ENCODE data around the gene ACTR5.

The ACTR5 gene

DNA sequence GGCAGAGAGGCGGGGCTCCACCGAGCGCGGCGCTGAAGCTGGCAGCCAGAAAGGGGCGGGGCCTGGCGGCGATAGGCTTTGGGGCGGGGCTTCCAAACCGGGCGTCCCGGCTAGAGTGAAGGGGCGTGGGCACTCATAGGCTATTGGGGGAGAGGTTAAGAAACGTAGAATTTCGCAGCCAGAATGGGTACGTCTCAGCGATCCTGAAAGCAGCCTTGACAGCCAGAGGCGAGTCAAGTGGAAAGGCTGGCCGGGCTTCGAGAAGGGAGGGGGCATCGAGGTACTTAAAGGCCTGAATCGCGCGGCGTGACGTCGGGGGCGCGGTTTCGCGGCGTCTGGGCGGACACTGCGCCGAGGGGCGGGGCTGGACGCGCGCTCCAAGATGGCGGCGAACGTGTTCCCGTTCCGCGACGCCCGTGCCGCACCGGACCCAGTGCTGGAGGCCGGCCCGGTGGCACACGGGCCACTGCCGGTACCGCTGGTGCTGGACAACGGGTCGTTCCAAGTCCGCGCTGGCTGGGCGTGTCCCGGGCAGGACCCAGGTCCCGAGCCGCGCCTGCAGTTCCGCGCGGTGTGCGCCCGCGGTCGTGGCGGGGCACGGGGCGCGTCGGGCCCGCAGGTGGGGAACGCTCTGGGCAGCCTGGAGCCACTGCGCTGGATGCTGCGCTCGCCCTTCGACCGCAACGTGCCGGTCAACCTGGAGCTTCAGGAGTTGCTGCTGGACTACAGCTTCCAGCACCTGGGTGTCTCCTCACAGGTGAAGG lies at the start of gene ACTR5:
Gene ACTR5, plus strand, starts transcription at position 364 of the 764 bp plus-strand sequence. Its CDS starts 19 bp downstream, at position 383.
- DNase-seq: peak; percentile 94 to 99 (median 95)

DNA sequence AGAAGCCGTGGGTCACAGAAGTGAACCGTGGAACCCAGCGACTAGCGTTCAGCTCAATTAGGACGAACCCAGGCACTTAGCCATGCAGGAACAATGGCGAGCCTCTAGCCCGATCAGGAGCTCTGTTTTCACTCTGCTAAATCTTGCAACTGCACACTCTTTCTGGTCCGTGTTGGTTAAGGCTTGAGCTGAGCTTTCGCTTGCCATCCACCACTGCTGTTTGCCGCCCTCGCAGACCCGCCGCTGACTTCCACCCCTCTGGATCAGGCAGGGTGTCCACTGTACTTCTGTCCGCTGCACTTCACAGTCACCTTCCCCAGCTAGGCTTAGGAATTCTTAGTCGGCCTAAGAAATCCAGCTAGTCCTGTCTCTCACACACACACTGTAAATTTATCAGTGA lies 49.7 kb upstream of the ACTR5 start:
- DNase-seq: no peak

DNA sequence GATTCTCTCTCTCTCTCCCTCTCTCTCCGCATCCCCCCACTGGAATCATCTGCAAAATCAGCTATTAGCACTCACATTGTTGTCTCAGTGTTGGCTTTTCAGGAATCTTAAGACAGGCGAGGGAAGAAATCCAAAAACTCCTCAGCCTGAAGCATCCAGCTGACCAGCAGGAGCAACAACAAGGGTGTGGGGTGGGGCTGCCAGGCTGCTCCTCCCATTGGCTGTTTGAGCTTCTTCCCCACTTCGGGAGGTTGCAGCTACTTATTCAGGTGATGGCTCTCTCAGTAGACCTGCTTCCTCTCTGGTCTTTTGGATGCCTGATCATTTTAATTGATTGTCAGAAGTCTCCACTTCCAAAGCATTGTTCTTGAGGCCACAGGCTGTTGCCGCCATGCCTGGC lies 48.1 kb upstream of the ACTR5 start:
- DNase-seq: no peak

DNA sequence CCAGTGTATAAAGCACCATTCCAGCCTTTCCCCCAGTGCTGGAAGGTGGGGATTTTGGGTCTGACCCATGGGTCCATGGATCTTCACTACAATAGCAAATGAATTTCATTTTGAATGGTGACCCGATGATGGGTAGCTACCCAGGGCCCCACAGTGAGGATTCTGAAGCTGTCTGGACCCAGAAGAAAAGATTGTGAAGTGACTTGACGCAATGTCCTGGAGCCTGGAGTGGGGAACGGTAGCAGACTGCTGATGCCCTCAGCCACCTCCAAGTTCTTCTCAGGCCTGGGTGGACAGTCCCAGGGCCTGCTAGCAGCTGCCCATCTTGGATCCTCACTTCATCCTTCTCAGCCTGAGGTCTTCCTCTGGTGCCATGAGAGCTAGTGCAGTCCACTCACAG lies 47.3 kb upstream of the ACTR5 start:
- no peak for DNase-seq

DNA sequence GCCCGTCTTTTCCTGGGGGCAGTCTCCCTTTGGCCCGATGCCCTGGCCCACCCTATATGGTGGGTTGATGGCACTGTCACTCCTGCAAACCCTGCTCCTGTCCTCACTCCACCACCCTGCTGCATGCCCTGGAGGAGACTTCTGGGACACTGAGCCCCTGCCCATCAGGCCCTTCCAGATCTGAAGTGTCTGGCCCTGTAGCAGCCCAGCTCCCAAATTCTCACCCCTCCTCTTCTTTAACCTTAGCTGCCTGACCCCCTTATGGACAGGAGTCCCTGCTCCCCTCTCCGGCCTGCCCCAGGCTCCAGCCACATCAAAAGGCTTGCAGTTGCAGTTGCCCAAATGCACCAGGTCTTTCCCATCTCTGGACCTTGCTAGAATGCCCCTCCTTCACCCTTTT lies 44.7 kb upstream of the ACTR5 start:
- no peak for DNase-seq

DNA sequence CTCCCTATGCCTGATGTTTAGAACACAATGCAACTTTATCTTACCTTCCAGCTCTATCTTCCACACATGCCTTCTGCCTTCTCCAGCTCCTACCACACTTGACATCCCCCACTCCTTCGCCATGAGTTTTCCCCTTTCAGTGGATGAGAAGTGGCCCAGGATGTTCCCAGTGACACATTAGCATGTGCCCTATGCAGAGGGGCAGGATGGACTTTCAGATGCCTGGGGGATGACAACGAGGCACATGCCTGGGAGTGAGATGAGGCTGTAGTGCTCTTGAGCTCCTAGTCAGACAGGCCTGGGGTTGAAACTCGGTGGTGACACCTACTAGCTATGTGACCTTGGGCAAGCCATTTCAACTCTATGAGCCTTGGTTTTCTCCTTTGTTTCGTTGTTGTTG lies 44.1 kb upstream of the ACTR5 start:
- no peak for DNase-seq

DNA sequence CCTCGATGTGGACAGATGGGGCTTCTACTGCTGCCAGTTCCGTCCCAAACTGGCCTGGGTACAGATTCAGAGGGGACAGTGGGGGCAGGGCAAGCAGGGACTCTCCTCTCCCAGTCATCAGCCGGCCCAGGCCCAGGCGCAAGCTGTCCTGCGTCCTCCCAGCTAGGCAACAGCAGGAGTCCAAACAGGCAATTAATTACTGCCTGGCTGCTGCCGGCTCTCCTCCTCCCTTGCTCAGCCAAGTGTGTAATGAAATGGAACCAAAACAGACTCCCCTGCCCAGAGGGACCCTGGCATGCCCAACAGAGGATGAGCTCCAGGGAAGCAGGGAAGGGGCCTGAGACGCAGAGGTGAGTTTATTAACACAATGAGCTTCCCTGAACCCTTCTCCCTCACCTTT lies 41.8 kb upstream of the ACTR5 start:
- no peak for DNase-seq

DNA sequence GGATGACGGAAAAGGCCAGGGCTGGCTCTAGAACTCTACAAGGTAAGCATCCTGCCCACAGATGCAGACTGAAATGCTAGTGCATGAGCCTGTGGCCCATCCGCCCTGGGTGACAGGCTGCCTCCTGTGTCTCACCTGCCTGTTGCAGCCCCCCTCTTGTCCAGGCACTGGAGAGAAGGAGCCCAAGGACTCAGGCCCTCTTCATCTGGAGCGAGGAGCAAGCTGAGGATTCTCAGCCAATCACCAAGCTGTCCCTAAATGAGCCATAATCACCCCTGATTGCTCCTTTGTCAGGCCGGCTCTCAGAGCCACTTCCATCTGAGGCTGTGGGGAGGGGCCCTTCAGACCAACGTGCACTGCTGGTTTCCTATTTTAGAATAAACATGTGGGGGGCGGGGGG lies 34.0 kb upstream of the ACTR5 start:
- no peak for DNase-seq

DNA sequence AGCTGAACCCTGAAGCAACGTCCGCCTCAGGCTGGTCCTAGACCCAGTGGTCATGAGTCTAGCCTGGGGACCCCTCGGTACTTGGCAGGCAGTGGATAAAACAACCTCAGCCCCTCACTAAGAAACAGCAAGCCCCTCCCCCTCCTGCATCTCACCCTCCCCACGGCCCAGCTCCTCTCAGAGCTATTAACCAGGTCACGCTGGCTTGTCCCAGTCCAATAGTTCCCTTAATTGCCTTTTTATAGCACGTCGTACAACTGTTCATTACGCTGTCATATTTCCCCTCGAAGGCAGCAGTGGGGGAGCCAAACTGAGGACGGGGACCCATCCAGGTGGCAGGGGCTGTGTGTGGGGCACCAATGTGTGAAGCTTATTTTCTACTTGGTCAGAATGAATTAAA lies 32.6 kb upstream of the ACTR5 start:
- no peak for DNase-seq

DNA sequence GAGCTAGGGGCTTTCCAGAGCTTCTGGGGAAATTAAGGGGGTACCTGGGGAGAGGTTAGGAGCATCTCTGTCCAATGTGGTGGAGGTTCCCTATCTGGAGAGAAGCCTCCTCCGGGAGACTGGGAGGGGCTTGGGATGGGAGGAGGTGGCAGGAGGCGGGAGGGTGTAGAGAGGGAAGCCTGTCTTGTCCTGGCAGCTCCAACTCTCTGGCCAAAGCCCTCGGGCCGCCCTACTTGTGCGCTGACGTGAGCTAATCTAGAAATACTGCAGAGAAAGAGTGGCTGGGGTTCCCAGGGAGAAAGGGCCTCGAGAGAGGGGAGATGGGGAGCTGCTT lies 25.6 kb upstream of the ACTR5 start:
- no peak for DNase-seq

DNA sequence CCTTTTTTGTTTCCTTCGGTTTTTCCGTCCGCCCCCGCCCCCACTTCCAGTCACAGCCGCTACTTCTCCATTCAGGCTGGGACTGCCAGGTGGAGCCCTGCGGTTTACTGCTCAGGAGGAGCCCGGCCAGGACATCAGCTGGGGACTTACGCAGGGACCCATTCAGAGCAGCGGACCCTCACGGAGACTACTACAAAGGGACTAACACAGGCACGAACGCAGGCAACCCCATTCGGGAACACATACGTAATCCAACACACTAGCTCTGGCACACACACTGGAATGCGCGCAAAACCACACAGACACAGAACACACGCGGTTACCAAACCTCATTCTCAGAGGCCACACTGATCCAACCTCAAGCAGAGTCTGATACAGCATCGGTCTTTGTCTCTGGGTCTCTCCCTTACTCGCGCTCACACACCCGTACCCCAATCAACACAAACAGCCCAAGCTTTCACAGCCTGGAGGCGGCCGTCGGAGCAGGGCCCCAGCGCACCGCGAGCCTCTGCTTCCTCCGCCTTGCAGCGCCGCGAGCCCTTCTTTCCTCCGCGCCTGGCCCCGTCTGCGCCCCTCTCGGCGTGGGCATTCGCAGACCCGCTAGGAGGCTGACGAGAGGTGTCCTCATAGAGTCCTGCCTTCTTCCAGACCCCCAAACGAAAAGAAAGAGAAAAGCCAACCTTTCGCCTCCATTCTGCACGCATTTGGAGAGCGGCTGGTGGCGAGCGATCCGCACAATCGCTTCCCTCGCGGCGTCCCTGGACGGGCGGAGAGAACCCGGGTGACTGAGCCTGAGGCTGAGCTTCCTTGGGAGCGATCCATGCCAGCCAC lies 25.0 kb upstream of the ACTR5 start:
- DNase-seq: no peak

DNA sequence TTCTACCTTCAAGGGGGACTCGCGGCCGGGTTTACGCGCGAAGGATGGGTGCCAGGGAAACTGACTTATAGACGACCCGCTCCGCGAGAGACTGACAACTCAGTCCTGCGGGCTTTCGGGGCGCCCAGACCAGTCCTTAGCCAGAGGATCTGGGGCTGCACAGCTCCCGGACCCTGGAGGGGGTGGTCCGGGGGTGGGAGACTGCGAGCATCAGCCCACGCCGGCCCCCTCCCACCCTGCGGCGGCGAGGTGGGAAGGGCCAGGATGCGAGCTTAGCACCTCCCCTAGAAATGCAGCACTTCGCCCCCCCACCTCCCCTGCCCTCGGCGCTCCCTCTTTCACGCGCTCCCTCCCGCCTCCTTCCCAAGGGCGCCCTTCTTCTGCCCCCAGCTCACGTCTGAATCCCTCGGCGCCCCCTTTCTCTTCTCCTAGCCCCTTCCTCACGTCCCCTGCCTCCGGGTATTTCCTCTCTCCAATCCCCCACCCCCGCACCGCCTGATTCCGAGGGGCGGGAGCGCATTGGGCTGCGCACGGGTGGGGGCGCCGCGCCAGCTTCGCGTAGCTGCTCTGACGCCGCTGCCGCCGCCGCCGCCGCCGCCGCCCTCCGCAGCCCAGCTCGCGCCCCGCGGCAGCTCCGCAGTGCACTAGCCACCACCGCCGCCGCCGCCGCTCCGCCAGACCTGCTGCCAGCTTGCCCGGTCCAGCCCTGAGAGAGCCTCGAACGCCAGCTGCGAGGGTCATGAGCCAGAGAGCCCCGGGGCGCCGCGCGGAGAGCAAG lies 24.2 kb upstream of the ACTR5 start, which contains the start of gene SLC32A1:
Gene SLC32A1, plus strand, starts transcription at position 639 of the 778 bp plus-strand sequence. CDS start 239 bp downstream, outside the sequence.
- no peak for DNase-seq

DNA sequence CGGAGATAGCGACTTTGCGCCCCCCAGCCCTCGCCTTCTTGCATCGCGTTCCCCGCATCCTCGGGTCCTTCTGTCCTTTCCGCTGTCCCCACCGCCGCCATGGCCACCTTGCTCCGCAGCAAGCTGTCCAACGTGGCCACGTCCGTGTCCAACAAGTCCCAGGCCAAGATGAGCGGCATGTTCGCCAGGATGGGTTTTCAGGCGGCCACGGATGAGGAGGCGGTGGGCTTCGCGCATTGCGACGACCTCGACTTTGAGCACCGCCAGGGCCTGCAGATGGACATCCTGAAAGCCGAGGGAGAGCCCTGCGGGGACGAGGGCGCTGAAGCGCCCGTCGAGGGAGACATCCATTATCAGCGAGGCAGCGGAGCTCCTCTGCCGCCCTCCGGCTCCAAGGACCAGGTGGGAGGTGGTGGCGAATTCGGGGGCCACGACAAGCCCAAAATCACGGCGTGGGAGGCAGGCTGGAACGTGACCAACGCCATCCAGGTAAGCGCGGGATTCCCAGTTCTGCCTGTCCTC lies 23.6 kb upstream of the ACTR5 start:
- DNase-seq: no peak

DNA sequence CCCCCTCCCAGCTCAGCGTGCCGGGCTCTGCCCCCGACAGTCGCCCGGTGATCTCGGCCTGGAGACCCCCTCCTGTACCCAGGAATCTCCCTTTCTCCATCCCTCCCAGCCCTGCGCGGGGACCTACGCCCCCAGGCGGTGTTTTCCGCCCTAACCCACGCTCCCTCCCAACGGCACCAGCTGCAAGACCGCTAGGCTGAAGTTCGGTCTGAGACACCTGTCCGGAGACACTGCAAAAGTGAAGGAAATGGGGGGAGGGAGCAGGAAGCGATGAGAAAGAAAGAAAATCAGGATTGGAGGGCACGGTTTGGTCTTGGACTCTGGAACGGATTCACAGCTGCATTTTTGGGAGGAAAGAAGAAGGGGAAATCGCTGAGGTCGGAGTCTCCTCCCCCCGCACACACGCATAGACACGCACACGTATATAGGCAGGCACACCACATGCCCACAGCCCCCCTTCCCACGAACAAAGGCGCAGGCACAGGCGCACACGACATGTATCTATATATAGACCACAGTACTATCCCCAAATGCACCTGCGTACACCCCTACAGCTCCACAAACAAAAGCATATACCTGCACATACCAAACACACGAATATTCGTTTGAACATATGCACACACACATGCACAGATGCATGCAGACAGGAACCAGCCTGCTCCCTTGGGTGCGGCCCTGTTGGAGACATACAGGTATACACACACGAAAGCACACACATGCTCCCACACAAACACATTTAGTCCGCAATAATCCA lies 22.9 kb upstream of the ACTR5 start:
- peak in 1 of 6 experiments; percentile 12 for DNase-seq

DNA sequence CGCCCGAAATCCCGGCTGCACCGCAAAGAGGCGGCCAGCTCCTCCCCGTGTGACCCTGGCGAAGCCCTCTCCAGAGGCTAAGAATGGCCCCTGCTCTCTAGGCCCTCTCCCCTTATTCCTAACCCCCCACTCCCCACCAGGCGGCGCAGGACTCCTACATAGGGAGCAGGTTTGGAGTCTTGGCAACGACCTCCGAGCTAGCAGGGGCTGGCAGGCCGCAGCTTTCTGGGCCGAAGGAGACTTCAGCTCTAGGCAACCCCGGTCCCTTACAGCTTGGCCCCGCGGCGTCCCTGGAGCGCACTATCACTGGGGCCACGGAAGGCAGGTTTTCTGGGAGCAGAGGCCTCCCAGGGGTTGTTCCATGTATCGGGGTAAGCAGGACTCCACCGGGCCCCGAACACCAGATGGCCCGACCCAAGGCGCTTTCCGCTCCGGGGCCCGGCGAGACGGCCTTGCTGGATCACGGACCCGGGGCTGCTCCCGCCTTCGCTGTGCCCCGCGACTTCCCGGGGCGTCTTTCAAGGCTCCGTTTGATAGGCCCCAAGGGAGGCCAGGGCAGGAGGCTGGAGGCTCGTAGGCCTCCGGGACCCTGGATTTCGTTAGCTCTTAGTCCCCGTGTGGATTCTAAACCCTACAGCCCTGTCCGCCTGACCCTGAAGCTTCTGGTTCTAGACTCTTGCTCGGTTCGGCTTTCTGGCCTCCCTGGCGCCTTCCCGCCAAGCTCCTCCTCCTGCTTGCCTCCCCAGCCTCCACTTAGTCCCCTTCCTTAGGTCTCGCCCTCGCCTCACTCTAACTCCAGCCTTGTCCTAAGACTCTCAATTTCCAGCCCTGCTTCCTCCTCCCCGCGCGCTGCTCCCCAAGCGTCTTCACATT lies 22.1 kb upstream of the ACTR5 start:
- peak in 2 of 6 experiments; percentile 14 to 15 for DNase-seq

DNA sequence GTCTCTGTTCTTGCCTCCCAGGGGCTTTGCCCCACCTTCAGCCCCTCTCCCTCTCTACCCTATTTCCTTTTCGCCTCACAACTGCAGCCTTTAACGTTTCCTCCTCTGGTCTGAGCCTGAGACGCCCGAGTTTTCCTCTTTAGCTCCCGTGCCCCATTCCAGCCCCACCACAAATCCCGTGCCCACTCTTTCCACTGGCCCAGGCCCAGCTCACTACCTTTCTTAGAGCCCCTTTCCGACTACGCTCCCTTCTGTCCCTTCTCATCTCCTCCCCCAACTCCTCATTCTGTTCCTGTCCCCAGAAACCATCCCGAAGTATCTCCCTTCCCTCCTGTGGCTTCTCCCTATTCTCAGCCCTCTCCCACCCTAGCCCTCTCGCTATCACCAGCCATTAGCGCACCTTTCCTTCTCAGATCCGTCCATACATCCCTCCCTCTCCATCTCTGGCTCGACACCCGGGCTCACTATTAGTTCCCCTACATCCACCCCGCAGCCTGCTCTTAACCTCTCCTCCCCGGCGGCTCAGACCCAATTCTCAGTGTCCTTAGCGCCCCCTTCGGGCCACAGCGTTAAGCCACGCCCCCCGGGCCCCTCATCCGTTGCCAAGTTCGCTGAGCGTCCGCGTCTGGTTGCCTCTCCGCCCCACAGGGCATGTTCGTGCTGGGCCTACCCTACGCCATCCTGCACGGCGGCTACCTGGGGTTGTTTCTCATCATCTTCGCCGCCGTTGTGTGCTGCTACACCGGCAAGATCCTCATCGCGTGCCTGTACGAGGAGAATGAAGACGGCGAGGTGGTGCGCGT lies 21.3 kb upstream of the ACTR5 start:
- DNase-seq: peak in 5 of 6 experiments; percentile 20 to 43 (median 41)

DNA sequence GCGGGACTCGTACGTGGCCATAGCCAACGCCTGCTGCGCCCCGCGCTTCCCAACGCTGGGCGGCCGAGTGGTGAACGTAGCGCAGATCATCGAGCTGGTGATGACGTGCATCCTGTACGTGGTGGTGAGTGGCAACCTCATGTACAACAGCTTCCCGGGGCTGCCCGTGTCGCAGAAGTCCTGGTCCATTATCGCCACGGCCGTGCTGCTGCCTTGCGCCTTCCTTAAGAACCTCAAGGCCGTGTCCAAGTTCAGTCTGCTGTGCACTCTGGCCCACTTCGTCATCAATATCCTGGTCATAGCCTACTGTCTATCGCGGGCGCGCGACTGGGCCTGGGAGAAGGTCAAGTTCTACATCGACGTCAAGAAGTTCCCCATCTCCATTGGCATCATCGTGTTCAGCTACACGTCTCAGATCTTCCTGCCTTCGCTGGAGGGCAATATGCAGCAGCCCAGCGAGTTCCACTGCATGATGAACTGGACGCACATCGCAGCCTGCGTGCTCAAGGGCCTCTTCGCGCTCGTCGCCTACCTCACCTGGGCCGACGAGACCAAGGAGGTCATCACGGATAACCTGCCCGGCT lies 20.6 kb upstream of the ACTR5 start:
- DNase-seq: peak in 1 of 6 experiments; percentile 42

DNA sequence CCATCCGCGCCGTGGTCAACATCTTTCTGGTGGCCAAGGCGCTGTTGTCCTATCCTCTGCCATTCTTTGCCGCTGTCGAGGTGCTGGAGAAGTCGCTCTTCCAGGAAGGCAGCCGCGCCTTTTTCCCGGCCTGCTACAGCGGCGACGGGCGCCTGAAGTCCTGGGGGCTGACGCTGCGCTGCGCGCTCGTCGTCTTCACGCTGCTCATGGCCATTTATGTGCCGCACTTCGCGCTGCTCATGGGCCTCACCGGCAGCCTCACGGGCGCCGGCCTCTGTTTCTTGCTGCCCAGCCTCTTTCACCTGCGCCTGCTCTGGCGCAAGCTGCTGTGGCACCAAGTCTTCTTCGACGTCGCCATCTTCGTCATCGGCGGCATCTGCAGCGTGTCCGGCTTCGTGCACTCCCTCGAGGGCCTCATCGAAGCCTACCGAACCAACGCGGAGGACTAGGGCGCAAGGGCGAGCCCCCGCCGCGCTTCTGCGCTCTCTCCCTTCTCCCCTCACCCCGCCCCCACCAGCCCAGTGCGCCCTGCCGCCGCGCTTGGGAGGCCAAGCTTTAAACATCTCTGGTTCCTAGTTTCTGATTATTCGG lies 20.0 kb upstream of the ACTR5 start:
- no peak for DNase-seq

DNA sequence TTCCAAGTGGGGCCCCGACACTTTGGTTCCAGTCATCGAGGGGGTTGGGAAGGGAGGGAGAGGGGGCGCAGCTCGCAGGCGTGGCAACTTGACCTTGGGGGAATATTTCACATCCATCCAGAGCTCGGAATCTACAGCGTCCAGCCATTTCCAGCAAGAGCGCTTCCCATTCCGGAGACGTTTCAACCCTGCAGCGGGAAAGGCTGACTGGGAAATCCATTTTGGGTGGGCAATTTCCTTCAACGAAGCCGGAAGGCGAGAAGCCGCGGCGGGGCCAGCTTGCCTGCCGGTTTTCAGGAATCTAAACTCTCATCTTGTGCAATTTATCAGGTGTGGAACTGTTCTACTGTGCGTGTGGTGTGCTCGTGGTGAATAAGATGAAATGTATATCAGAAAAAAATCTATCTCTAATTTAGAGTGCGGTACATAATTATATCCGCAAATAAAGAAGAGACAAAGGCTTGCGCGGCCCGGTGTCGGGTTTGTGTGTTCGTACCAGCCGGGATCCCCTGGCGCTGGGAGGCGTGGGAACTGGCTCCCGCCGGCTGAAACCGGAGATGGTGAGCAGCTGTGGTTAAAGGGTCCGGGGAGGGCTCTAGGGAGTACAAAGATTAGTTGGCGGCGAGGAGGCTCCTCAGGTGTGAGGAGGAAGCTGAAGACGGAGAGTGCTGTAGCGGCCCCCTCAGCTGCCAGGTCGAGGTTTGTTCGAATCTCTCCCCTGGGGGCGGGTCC lies 19.2 kb upstream of the ACTR5 start:
- DNase-seq: peak in 1 of 6 experiments; percentile 24
